Lower lobe of right lung (tissue), 2 donors: Measurements from ENCODE around the gene ASCC3. TPM values are rescaled to one million over a fixed set of nuclear protein-coding genes. Genes with fewer than 3 reads are reported as not detected.

Source experiments
- ATAC-seq, 2 donors: fragments of 200-7000 bp; cut with Tn5 transposase; one replicate each; pipeline ENCODE4 v1.9.1; 2020 to 2022; ENCODE audit warnings: mild to moderate bottlenecking in 2 of 2, moderate library complexity in 2 of 2
- DNase-seq: peaks from one replicate; pipeline ENCODE4 v3.0.0-alpha.2; 2020
- H3K27ac ChIP-seq: fragments of 200-600 bp; one replicate; pipeline ENCODE4 v1.8.0; 2022
- H3K27me3 ChIP-seq: fragments of 200-600 bp; one replicate; pipeline ENCODE4 v1.8.0; 2022; ENCODE audit warnings: low read depth
- H3K36me3 ChIP-seq: fragments of 200-600 bp; one replicate; pipeline ENCODE4 v1.8.0; 2022; ENCODE audit warnings: mild to moderate bottlenecking
- H3K4me1 ChIP-seq: fragments of 200-600 bp; one replicate; pipeline ENCODE4 v1.8.0; 2022
- H3K4me3 ChIP-seq: fragments of 200-600 bp; one replicate; pipeline ENCODE4 v1.8.0; 2022; ENCODE audit warnings: mild to moderate bottlenecking
- H3K9me3 ChIP-seq: fragments of 200-600 bp; one replicate; pipeline ENCODE4 v1.8.0; 2022
- CTCF ChIP-seq: fragments of 200-600 bp; IDR thresholded peaks from one replicate; pipeline ENCODE4 v1.8.0; 2022; ENCODE audit warnings: antibody characterized with exemption, mild to moderate bottlenecking
- intact Hi-C: fragments of 100-400 bp; cut with DNase I; formaldehyde crosslinking; loops from one replicate; pipeline ENCODE4 v1.11.0; 2022
- total RNA-seq: library from RNA; stranded (reverse); fragmentation: NEBNext Ultra II Directional; extraction: Animal tissue kit (Norgen Biotek cat#: 25700); gene quantifications from one replicate; pipeline ENCODE4 v1.2.1, GENCODE V29; 2021
- donor health status: DM: no; HTN: yes; CAD: no; lungs with severe emphysema.

ASCC3 gene
- total RNA-seq, 1 donor from 2014 or later, result 34.8 TPM

- H3K9me3 ChIP-seq, result no peaks in the 10 kb centered on the region
- no peak overlapping the region for H3K4me3 ChIP-seq
- peaks cover 39% of the 10 kb centered on the region for H3K36me3 ChIP-seq
- H3K27ac ChIP-seq, result no peak overlapping the region
- no peak for TF ChIP-seq CTCF
- no peaks in the 10 kb centered on the region for H3K4me1 ChIP-seq
- no peaks in the 10 kb centered on the region for H3K27me3 ChIP-seq
- DNase-seq (no peak), ATAC-seq (no peak)
- intact Hi-C loops, result no loop called here
These were observed 364.0 kb downstream of the ASCC3 start for GRCh38 chr6:100517106-100517505.

GRCh38 chr6:100514660-100515059 is 366.5 kb downstream of the ASCC3 start:
- intact Hi-C loops, result no loop called here
- H3K9me3 ChIP-seq, result no peaks in the 10 kb centered on the region
- TF ChIP-seq CTCF, result no peak
- ATAC-seq (no peak), DNase-seq (no peak)
- no peak overlapping the region for H3K4me3 ChIP-seq
- H3K27me3 ChIP-seq, result no peaks in the 10 kb centered on the region
- H3K27ac ChIP-seq, result no peak overlapping the region
- no peaks in the 10 kb centered on the region for H3K4me1 ChIP-seq
- H3K36me3 ChIP-seq, result peaks cover 55% of the 10 kb centered on the region

GRCh38 chr6:100512203-100512862 is 368.8 kb downstream of the ASCC3 start:
- peaks cover 67% of the 10 kb centered on the region for H3K36me3 ChIP-seq
- TF ChIP-seq CTCF, result no peak
- no peaks in the 10 kb centered on the region for H3K4me1 ChIP-seq
- ATAC-seq (no peak), DNase-seq (no peak)
- no peak overlapping the region for H3K4me3 ChIP-seq
- no peak overlapping the region for H3K27ac ChIP-seq
- H3K27me3 ChIP-seq, result no peaks in the 10 kb centered on the region
- intact Hi-C loops, result no loop called here
- no peaks in the 10 kb centered on the region for H3K9me3 ChIP-seq

- Histone ChIP-seq H3K36me3 (peaks cover 42% of the 10 kb centered on the region), H3K4me1 (no peaks in the 10 kb centered on the region), H3K27ac (no peak overlapping the region), H3K4me3 (no peak overlapping the region), H3K9me3 (no peaks in the 10 kb centered on the region), H3K27me3 (no peaks in the 10 kb centered on the region)
- no peak for DNase-seq
- TF ChIP-seq CTCF, result no peak
- ATAC-seq, result no peak
- intact Hi-C loops, result no loop called here
These were observed 372.0 kb downstream of the ASCC3 start for GRCh38 chr6:100509101-100509500.

- no peak for TF ChIP-seq CTCF
- Histone ChIP-seq H3K27me3 (no peaks in the 10 kb centered on the region), H3K4me1 (no peaks in the 10 kb centered on the region), H3K36me3 (peaks cover 28% of the 10 kb centered on the region), H3K9me3 (no peaks in the 10 kb centered on the region), H3K4me3 (no peak overlapping the region), H3K27ac (no peak overlapping the region)
- DNase-seq (no peak), ATAC-seq (no peak)
- intact Hi-C loops, result no loop called here
These were observed 374.5 kb downstream of the ASCC3 start for GRCh38 chr6:100506651-100507050.
